ENCODE data around the gene LEPR. TPM values are rescaled to one million over a fixed set of nuclear protein-coding genes. Genes with fewer than 3 reads are reported as not detected.

LEPR gene
- total RNA-seq, 1 experiment from 2014 or later: 3.0 TPM

GRCh38 chr1:65418522-65419185, 1.8 kb upstream of the LEPR start:
- H3K36me3 ChIP-seq (ENCODE audit: control insufficient read depth, insufficient read depth, low read length): no peaks in the 10 kb centered on the region; the same call in 1 of the 2 replicates
- TF ChIP-seq REST (IDR thresholded peaks at IDR 0.05; ENCODE audit: insufficient read depth in 1 of 2, low read depth in 2 of 2, low read length in 1 of 2): no peak
- no peak for TF ChIP-seq TCF7L2 (IDR thresholded peaks at IDR 0.05; ENCODE audit: low read depth, low read length)
- no peak for TF ChIP-seq CTCF (IDR thresholded peaks at IDR 0.05)
- no peak for TF ChIP-seq SIN3A (IDR thresholded peaks at IDR 0.05; ENCODE audit: borderline replicate concordance, insufficient read depth, low read depth, low read length)
- TF ChIP-seq POLR2AphosphoS5 (IDR thresholded peaks at IDR 0.05; ENCODE audit: low read depth, low read length): no peak
- H3K27ac ChIP-seq (ENCODE audit: low read length): no peak overlapping the region
- H3K27me3 ChIP-seq (ENCODE audit: control insufficient read depth, insufficient read depth, low read length): no peaks in the 10 kb centered on the region
- H3K4me1 ChIP-seq (ENCODE audit: control insufficient read depth, insufficient read depth, low read length): peaks cover 25% of the 10 kb centered on the region
- in situ Hi-C loops (cut with HindIII; ENCODE audit: low pct_unique_long_range_greater_than_20kb, low sequenced_read_pairs): no loop called here
- DNase-seq (ENCODE audit: low read depth, low spot score) (no peak), ATAC-seq (no peak)
- ChIA-PET POLR2A (no interaction called here), CTCF (no interaction called here)
- no TSS peak for BruUV-seq (replicated peaks)
- no peak overlapping the region for H3K4me3 ChIP-seq (ENCODE audit: low read depth in 2 of 2, low read length in 2 of 2)
- H3K9me3 ChIP-seq (ENCODE audit: control insufficient read depth, insufficient read depth, low read depth, low read length): no peaks in the 10 kb centered on the region
- intact Hi-C loops (cut with micrococcal nuclease; ENCODE audit: unreplicated experiment): no loop called here

- peak; percentile 93 for DNase-seq (ENCODE audit: low read depth, low spot score)
- ChIA-PET POLR2A (interaction anchor here (0.6 kb wide), 1 partner anchor 190 kb away, joined by 7 read pairs; no protein-coding TSS in a partner anchor), CTCF (interaction anchor here (0.7 to 0.8 kb wide), 2 partner anchors 39 to 184 kb away, joined by 4 read pairs; no protein-coding TSS in a partner anchor)
- no peak for TF ChIP-seq CTCF (IDR thresholded peaks at IDR 0.05)
- TF ChIP-seq POLR2AphosphoS5 (IDR thresholded peaks at IDR 0.05; ENCODE audit: low read depth, low read length): peak; percentile 29; the same call in 1 of the 2 replicates
- TF ChIP-seq REST (IDR thresholded peaks at IDR 0.05; ENCODE audit: insufficient read depth in 1 of 2, low read depth in 2 of 2, low read length in 1 of 2): no peak
- TF ChIP-seq TCF7L2 (IDR thresholded peaks at IDR 0.05; ENCODE audit: low read depth, low read length): no peak
- TF ChIP-seq SIN3A (IDR thresholded peaks at IDR 0.05; ENCODE audit: borderline replicate concordance, insufficient read depth, low read depth, low read length): no peak
- in situ Hi-C loops (cut with HindIII; ENCODE audit: low pct_unique_long_range_greater_than_20kb, low sequenced_read_pairs) (no loop called here), intact Hi-C loops (cut with micrococcal nuclease; ENCODE audit: unreplicated experiment) (loop anchor here (10.0 kb wide), 2 partner anchors 185 to 355 kb away; no protein-coding TSS in a partner anchor)
- Histone ChIP-seq H3K4me1 (ENCODE audit: control insufficient read depth, insufficient read depth, low read length) (peaks cover 34% of the 10 kb centered on the region), H3K4me3 (ENCODE audit: low read depth in 2 of 2, low read length in 2 of 2) (peak overlapping the region; percentile 82 to 90), H3K27ac (ENCODE audit: low read length) (peak overlapping the region; percentile 87), H3K9me3 (ENCODE audit: control insufficient read depth, insufficient read depth, low read depth, low read length) (no peaks in the 10 kb centered on the region), H3K27me3 (ENCODE audit: control insufficient read depth, insufficient read depth, low read length) (no peaks in the 10 kb centered on the region), H3K36me3 (ENCODE audit: control insufficient read depth, insufficient read depth, low read length) (peaks cover under 1% of the 10 kb centered on the region; the same call in 1 of the 2 replicates)
- peak; percentile 94 for ATAC-seq
- BruUV-seq (replicated peaks): no TSS peak
These were observed 533 bp upstream of the LEPR start for GRCh38 chr1:65419681-65420589.
